OCI-LY1 (cell line): Measurements from ENCODE around the gene AP2M1.

Source experiments
- H2AFZ ChIP-seq: fragments of 200-600 bp; sonication (generic), shearing (Covaris generic); 2 replicates; pipeline ENCODE4 v1.6.0; 2014; ENCODE audit warnings: antibody characterized with exemption, mild to moderate bottlenecking, low read length
- H3F3A ChIP-seq: fragments of 200-600 bp; sonication (generic), shearing (Covaris generic); 2 replicates; pipeline ENCODE4 v1.6.0; 2014; ENCODE audit warnings: mild to moderate bottlenecking, antibody characterized with exemption, low read length, moderate library complexity; ENCODE audit not compliant: insufficient read depth
- H3K27ac ChIP-seq: fragments of 200-600 bp; sonication (generic); 2 replicates; pipeline ENCODE4 v1.5.1; 2014; ENCODE audit warnings: low read length, mixed run types, mild to moderate bottlenecking, low read depth; ENCODE audit not compliant: poor library complexity, severe bottlenecking
- H3K27me3 ChIP-seq: fragments of 200-600 bp; sonication (generic); 2 replicates; pipeline ENCODE4 v1.6.0; 2014; ENCODE audit warnings: antibody characterized with exemption, mild to moderate bottlenecking, low read length, moderate library complexity; ENCODE audit not compliant: insufficient read depth
- H3K36me3 ChIP-seq: fragments of 200-600 bp; sonication (generic); 2 replicates; pipeline ENCODE4 v1.6.1; 2014; ENCODE audit warnings: mild to moderate bottlenecking, antibody characterized with exemption, low read length, moderate library complexity, mixed read lengths; ENCODE audit not compliant: insufficient read depth
- H3K4me1 ChIP-seq: fragments of 200-600 bp; sonication (generic); 2 replicates; pipeline ENCODE4 v1.5.1; 2014; ENCODE audit warnings: mild to moderate bottlenecking, low read length, moderate library complexity; ENCODE audit not compliant: insufficient read depth, severe bottlenecking
- H3K4me2 ChIP-seq: fragments of 200-600 bp; sonication (generic), shearing (Covaris generic); 2 replicates; pipeline ENCODE4 v1.6.1; 2014; ENCODE audit warnings: low read length
- H3K4me3 ChIP-seq: fragments of 200-600 bp; sonication (generic); 2 replicates; pipeline ENCODE4 v1.5.1; 2014; ENCODE audit warnings: low read length, low read depth, mild to moderate bottlenecking, mixed read lengths; ENCODE audit not compliant: poor library complexity, severe bottlenecking
- H3K79me2 ChIP-seq: fragments of 200-600 bp; shearing (Covaris generic); 2 replicates; pipeline ENCODE4 v1.6.1; 2016; ENCODE audit warnings: mixed run types, low read length, mixed read lengths; ENCODE audit not compliant: insufficient read depth
- H3K9ac ChIP-seq: fragments of 200-600 bp; sonication (generic), shearing (Covaris generic); 2 replicates; pipeline ENCODE4 v1.6.1; 2014; ENCODE audit warnings: mild to moderate bottlenecking, low read length, mixed read lengths
- H3K9me2 ChIP-seq: fragments of 200-600 bp; sonication (generic), shearing (Covaris generic); 2 replicates; pipeline ENCODE4 v1.6.1; 2014; ENCODE audit warnings: low read depth, mild to moderate bottlenecking, low read length, mixed read lengths
- H3K9me3 ChIP-seq: fragments of 200-600 bp; shearing (Covaris generic); 2 replicates; pipeline ENCODE4 v1.6.1; 2014; ENCODE audit warnings: low read length, mixed read lengths
- H4K20me1 ChIP-seq: fragments of 200-600 bp; sonication (generic), shearing (Covaris generic); 2 replicates; pipeline ENCODE4 v1.6.0; 2016; ENCODE audit warnings: mild to moderate bottlenecking, low read length; ENCODE audit not compliant: insufficient read depth
- EZH2 ChIP-seq: fragments of 200-600 bp; sonication (generic), shearing (Covaris generic); IDR thresholded peaks from 2 replicates; pipeline ENCODE4 v1.8.0; 2017; ENCODE audit warnings: borderline replicate concordance, mixed run types, mild to moderate bottlenecking, antibody characterized with exemption, low read length, moderate library complexity, mixed read lengths
- TF ChIP-seq, protein P1 (sequence below): fragments of 200-600 bp; sonication (generic), shearing (Covaris generic); IDR thresholded peaks from 2 replicates; pipeline ENCODE4 v1.5.1; 2017; ENCODE audit warnings: mild to moderate bottlenecking, antibody characterized with exemption, low read length, moderate library complexity, mixed read lengths

Gene AP2M1

DNA sequence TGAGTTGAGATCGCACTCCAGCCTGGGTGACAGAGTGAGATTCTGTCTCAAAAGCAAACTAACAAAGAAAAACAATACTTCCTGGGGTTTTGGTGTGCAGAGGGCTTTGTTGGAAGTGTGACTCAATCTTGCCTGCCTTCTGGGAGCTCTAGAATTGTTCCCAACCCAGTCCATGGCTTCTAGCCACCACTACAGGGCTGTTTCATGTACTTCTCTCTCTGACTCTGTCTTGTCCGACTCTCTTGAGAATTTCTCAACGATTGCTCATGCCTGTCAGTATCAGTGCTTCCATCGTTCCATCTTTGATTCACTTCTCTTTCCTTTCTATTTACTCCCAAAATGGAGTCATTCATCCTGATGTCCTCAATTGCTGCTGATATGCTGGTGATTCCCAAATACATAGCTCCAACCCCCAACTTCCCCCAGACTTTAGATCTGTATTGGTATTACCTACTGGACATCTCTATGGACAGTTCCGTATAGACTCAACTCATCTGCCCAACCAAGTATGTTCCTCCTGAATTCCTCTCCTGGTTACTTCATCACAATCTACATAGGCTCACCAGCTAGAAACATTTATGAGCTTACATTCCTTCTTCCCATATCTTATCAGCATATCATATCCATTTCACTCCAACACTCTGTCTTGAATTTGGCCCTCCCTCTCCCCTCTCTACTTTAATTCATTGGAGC, 1.8 kb upstream of the AP2M1 start:
- Histone ChIP-seq H3K9me3 (no peaks in the 10 kb centered on the region), H3K27me3 (no peaks in the 10 kb centered on the region), H3K4me1 (peaks cover 26% of the 10 kb centered on the region), H3K4me2 (no peak overlapping the region), H3F3A (no peaks in the 10 kb centered on the region), H3K79me2 (peaks cover 16% of the 10 kb centered on the region), H3K36me3 (peaks cover 50% of the 10 kb centered on the region), H3K4me3 (no peak overlapping the region), H4K20me1 (no peaks in the 10 kb centered on the region), H3K9ac (no peak overlapping the region), H3K27ac (no peak overlapping the region), H2AFZ (no peak overlapping the region), H3K9me2 (no peaks in the 10 kb centered on the region)
- TF ChIP-seq EZH2, result no peak
- TF ChIP-seq, protein P1, sequence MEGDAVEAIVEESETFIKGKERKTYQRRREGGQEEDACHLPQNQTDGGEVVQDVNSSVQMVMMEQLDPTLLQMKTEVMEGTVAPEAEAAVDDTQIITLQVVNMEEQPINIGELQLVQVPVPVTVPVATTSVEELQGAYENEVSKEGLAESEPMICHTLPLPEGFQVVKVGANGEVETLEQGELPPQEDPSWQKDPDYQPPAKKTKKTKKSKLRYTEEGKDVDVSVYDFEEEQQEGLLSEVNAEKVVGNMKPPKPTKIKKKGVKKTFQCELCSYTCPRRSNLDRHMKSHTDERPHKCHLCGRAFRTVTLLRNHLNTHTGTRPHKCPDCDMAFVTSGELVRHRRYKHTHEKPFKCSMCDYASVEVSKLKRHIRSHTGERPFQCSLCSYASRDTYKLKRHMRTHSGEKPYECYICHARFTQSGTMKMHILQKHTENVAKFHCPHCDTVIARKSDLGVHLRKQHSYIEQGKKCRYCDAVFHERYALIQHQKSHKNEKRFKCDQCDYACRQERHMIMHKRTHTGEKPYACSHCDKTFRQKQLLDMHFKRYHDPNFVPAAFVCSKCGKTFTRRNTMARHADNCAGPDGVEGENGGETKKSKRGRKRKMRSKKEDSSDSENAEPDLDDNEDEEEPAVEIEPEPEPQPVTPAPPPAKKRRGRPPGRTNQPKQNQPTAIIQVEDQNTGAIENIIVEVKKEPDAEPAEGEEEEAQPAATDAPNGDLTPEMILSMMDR, result no peak

DNA sequence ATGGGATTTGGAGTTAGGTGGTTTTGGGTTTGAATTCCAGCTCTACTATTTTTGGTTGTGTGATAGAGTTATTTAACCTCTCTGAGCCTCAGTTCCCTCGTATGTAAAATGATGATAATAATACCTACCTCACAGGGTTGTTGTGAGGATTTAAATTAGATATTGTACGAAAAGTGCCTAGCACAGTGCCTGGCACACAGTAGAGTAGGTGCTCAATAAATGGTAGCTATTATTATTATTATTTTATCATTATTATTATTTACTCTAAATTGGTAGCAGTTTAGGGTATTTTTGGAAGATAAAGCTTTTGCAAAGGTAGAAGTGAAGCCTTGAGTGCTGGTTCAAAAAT, 1.3 kb upstream of the AP2M1 start:
- Histone ChIP-seq H3K9ac (no peak overlapping the region), H3K4me1 (peaks cover 26% of the 10 kb centered on the region), H3F3A (no peaks in the 10 kb centered on the region), H3K9me2 (no peaks in the 10 kb centered on the region), H3K79me2 (peaks cover 16% of the 10 kb centered on the region), H3K4me2 (no peak overlapping the region), H3K4me3 (no peak overlapping the region), H4K20me1 (no peaks in the 10 kb centered on the region), H2AFZ (no peak overlapping the region), H3K27ac (no peak overlapping the region), H3K9me3 (no peaks in the 10 kb centered on the region), H3K36me3 (peaks cover 50% of the 10 kb centered on the region), H3K27me3 (no peaks in the 10 kb centered on the region)
- TF ChIP-seq, protein P1, result no peak
- TF ChIP-seq EZH2, result no peak

DNA sequence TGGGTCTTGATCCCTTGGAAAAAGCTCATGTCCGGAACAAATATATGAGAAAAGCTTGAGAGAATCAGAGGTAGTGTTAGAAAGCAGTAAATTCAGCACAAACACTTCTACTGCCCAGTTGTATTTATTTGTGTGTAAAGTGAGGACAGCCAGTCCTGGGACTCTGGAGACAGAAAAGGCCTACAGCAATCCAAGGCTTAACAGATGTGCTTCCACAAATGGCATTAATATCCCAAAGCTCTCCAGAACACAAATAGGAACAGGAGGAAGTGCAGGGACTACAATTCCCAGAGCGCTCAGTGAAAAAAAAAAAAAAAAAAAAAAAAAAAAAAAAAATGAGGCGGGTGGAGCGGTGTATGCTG, 390 bp upstream of the AP2M1 start:
- TF ChIP-seq, protein P1, result no peak
- no peak for TF ChIP-seq EZH2
- no peaks in the 10 kb centered on the region for H4K20me1 ChIP-seq
- no peak overlapping the region for H2AFZ ChIP-seq
- peaks cover 26% of the 10 kb centered on the region for H3K4me1 ChIP-seq
- H3K9me3 ChIP-seq, result no peaks in the 10 kb centered on the region
- H3K4me3 ChIP-seq, result peak overlapping the region; percentile 85
- H3F3A ChIP-seq, result no peaks in the 10 kb centered on the region
- H3K9ac ChIP-seq, result peak overlapping the region; percentile 16; the same call in 1 of the 2 replicates
- H3K79me2 ChIP-seq, result peaks cover 16% of the 10 kb centered on the region
- H3K36me3 ChIP-seq, result peaks cover 51% of the 10 kb centered on the region
- no peaks in the 10 kb centered on the region for H3K27me3 ChIP-seq
- no peaks in the 10 kb centered on the region for H3K9me2 ChIP-seq
- H3K4me2 ChIP-seq, result peak overlapping the region; percentile 43
- H3K27ac ChIP-seq, result peak overlapping the region; percentile 3
